Measurements from ENCODE around the gene USP6NL. TPM values are rescaled to one million over a fixed set of nuclear protein-coding genes. Genes with fewer than 3 reads are reported as not detected.

USP6NL gene
- total RNA-seq, 1 donor from 2014 or later, result 33.0 TPM

DNA sequence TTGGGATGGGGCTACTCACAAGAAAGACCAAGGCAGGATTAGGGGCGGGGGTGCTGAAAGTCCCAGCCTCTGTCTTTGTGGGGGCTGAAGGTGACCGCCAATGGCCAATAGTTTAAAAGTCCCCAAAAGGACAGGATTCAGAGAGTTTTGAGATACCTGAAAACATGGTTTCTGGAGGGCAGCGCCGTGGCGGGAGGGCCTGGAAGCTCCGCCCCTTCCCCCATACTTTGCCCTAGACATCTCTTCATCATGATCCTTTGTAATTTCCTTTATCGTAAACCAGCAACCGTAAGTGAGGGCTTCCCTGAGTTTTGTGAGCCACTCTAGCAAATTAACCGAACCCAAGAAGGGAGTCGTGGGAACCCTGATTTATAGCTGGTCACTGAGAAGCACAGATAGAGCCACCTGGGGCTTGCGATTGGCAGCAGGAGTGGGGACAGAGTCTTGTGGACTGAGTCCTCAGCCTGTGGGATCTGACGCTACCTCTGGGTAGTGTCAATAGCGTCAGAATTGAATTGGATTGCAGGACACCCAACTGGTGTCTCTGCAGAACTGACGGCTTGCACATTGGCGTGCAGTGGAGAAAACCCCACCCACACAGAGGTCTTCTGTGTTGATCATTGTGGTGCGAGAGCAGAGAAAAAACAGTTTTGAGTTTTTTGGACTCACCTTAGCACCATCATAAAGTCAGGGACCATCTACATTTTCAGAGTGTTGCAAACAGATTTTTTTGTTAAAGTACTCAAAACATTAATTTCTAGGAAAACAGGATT, 169.3 kb downstream of the USP6NL start:
- Mint-ChIP-seq H3K27me3 (ENCODE audit: unreplicated experiment) (peaks cover 9% of the 10 kb centered on the region), H3K36me3 (ENCODE audit: low read depth, unreplicated experiment) (no peaks in the 10 kb centered on the region), H3K4me3 (ENCODE audit: unreplicated experiment) (no peak overlapping the region), H3K9me3 (ENCODE audit: unreplicated experiment) (no peaks in the 10 kb centered on the region), H3K4me1 (ENCODE audit: unreplicated experiment) (peaks cover 2% of the 10 kb centered on the region), H3K27ac (ENCODE audit: unreplicated experiment) (no peak overlapping the region)
- no peak for DNase-seq (ENCODE audit: low spot score)
- TF ChIP-seq, protein P1, sequence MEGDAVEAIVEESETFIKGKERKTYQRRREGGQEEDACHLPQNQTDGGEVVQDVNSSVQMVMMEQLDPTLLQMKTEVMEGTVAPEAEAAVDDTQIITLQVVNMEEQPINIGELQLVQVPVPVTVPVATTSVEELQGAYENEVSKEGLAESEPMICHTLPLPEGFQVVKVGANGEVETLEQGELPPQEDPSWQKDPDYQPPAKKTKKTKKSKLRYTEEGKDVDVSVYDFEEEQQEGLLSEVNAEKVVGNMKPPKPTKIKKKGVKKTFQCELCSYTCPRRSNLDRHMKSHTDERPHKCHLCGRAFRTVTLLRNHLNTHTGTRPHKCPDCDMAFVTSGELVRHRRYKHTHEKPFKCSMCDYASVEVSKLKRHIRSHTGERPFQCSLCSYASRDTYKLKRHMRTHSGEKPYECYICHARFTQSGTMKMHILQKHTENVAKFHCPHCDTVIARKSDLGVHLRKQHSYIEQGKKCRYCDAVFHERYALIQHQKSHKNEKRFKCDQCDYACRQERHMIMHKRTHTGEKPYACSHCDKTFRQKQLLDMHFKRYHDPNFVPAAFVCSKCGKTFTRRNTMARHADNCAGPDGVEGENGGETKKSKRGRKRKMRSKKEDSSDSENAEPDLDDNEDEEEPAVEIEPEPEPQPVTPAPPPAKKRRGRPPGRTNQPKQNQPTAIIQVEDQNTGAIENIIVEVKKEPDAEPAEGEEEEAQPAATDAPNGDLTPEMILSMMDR (IDR thresholded peaks at IDR 0.05; ENCODE audit: unreplicated experiment), result no peak

DNA sequence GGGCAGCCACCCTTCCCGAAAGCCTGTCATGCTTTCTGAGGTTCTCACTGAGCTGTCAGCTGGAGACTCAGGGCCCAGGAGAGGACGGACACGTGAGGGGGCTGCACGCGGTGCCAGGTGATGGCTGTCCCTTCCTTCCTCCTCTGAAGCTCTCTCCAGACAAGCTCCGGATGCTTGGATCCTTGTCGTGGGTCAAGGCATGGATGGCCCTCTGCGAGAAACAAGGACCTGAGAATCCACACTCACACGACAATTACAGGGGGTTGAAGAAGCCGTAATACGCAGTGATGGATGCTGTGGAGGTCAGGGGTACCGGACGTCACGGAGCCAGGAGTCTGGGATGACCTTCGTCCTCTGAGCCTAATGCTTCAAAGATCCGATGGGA, 170.3 kb downstream of the USP6NL start:
- no peak for DNase-seq (ENCODE audit: low spot score)
- H3K27ac Mint-ChIP-seq (ENCODE audit: unreplicated experiment), result no peak overlapping the region
- peaks cover 10% of the 10 kb centered on the region for H3K27me3 Mint-ChIP-seq (ENCODE audit: unreplicated experiment)
- TF ChIP-seq, protein P1 (IDR thresholded peaks at IDR 0.05; ENCODE audit: unreplicated experiment), result no peak
- no peaks in the 10 kb centered on the region for H3K9me3 Mint-ChIP-seq (ENCODE audit: unreplicated experiment)
- H3K36me3 Mint-ChIP-seq (ENCODE audit: low read depth, unreplicated experiment), result no peaks in the 10 kb centered on the region
- peaks cover 2% of the 10 kb centered on the region for H3K4me1 Mint-ChIP-seq (ENCODE audit: unreplicated experiment)
- no peak overlapping the region for H3K4me3 Mint-ChIP-seq (ENCODE audit: unreplicated experiment)

GRCh38 chr10:11440250-11441150, 170.9 kb downstream of the USP6NL start:
- peaks cover 4% of the 10 kb centered on the region for H3K27me3 Mint-ChIP-seq (ENCODE audit: unreplicated experiment)
- no peak for DNase-seq (ENCODE audit: low spot score)
- TF ChIP-seq, protein P1 (IDR thresholded peaks at IDR 0.05; ENCODE audit: unreplicated experiment), result no peak
- peaks cover 2% of the 10 kb centered on the region for H3K4me1 Mint-ChIP-seq (ENCODE audit: unreplicated experiment)
- no peak overlapping the region for H3K4me3 Mint-ChIP-seq (ENCODE audit: unreplicated experiment)
- no peaks in the 10 kb centered on the region for H3K9me3 Mint-ChIP-seq (ENCODE audit: unreplicated experiment)
- H3K27ac Mint-ChIP-seq (ENCODE audit: unreplicated experiment), result no peak overlapping the region
- no peaks in the 10 kb centered on the region for H3K36me3 Mint-ChIP-seq (ENCODE audit: low read depth, unreplicated experiment)

GRCh38 chr10:11439523-11440053, 171.9 kb downstream of the USP6NL start:
- no peaks in the 10 kb centered on the region for H3K4me1 Mint-ChIP-seq (ENCODE audit: unreplicated experiment)
- peaks cover 4% of the 10 kb centered on the region for H3K27me3 Mint-ChIP-seq (ENCODE audit: unreplicated experiment)
- H3K9me3 Mint-ChIP-seq (ENCODE audit: unreplicated experiment), result no peaks in the 10 kb centered on the region
- no peak overlapping the region for H3K4me3 Mint-ChIP-seq (ENCODE audit: unreplicated experiment)
- DNase-seq (ENCODE audit: low spot score), result no peak
- H3K27ac Mint-ChIP-seq (ENCODE audit: unreplicated experiment), result no peak overlapping the region
- no peaks in the 10 kb centered on the region for H3K36me3 Mint-ChIP-seq (ENCODE audit: low read depth, unreplicated experiment)
- TF ChIP-seq, protein P1 (IDR thresholded peaks at IDR 0.05; ENCODE audit: unreplicated experiment), result no peak
